A549 (cell line): ENCODE results near the gene DFFB. TPM values are rescaled to one million over a fixed set of nuclear protein-coding genes. Genes with fewer than 3 reads are reported as not detected.

Source experiments
- ATAC-seq, 2 experiments: fragments of 200-7000 bp in 1 of 2; fragments of >200 bp in 1 of 2; cut with Nextera tagmentation in 1 of 2; cut with Tn5 transposase in 1 of 2; 3 replicates each; pipeline versions ENCODE4 v1.8.0 to v1.9.1; 2018 to 2020; ENCODE audit warnings: mild to moderate bottlenecking in 1 of 2, moderate library complexity in 1 of 2
- CTCF ChIA-PET: fragments of 300-600 bp; sonication (Branson Sonifier 250); formaldehyde crosslinking; extraction: SDS; loops from one replicate; lab custom pipeline; 2021; ENCODE audit warnings: antibody characterized with exemption, inconsistent platforms; lab: Yijun Ruan, JAX
- POLR2A ChIA-PET: fragments of 350-600 bp; formaldehyde crosslinking; extraction: SDS; loops from one replicate; lab custom pipeline; 2021; ENCODE audit warnings: antibody characterized with exemption, inconsistent platforms; lab: Yijun Ruan, JAX
- DNase-seq, 2 experiments: peaks; one replicate each; pipeline versions ENCODE4 v3.0.0 to v3.0.0-alpha.2; 2011 to 2016; ENCODE audit warnings: low read depth in 1 of 2, low spot score in 1 of 2
- FAIRE-seq: peaks from 2 replicates; lab custom pipeline; 2011; peaks lifted over from hg19 to GRCh38; lab: Jason Lieb, UNC
- H3K27ac ChIP-seq, 2 experiments: fragments of >200 bp; sonication (Bioruptor Twin); formaldehyde crosslinking; 3 replicates each; pipeline ENCODE4 v1.5.1; 2016 to 2017
- H3K4me1 ChIP-seq: fragments of >200 bp; sonication (Bioruptor Twin); formaldehyde crosslinking; 3 replicates; pipeline ENCODE4 v1.6.1; 2016
- H3K4me2 ChIP-seq: fragments of >200 bp; sonication (Bioruptor Twin); formaldehyde crosslinking; 3 replicates; pipeline ENCODE4 v1.6.1; 2016
- H3K4me3 ChIP-seq: fragments of >200 bp; sonication (Bioruptor Twin); formaldehyde crosslinking; 3 replicates; pipeline ENCODE4 v1.5.1; 2016
- H3K9me3 ChIP-seq: fragments of >200 bp; sonication (Bioruptor Twin); formaldehyde crosslinking; 3 replicates; pipeline ENCODE4 v1.6.1; 2016
- ATOH8 ChIP-seq: fragments of 250-450 bp; sonication (Bioruptor Pico); IDR thresholded peaks from 2 replicates; pipeline ENCODE4 v1.5.0; 2020; ENCODE audit warnings: low read depth, mild to moderate bottlenecking, moderate library complexity
- BCL3 ChIP-seq: fragments of >200 bp; sonication (Bioruptor Twin); formaldehyde crosslinking; IDR thresholded peaks from 3 replicates; pipeline ENCODE4 v1.6.1; 2016
- CTCF ChIP-seq: fragments of >200 bp; sonication (Bioruptor Twin); formaldehyde crosslinking; IDR thresholded peaks from 3 replicates; pipeline ENCODE4 v1.5.1; 2016
- EHF ChIP-seq: fragments of 250-450 bp; sonication (Bioruptor Pico); IDR thresholded peaks from 2 replicates; pipeline ENCODE4 v1.5.0; 2020; ENCODE audit warnings: mild to moderate bottlenecking
- EHMT2 ChIP-seq: fragments of 200-600 bp; sonication (generic); IDR thresholded peaks from 2 replicates; pipeline ENCODE4 v1.6.1; 2016; ENCODE audit warnings: antibody characterized with exemption, low read depth, mild to moderate bottlenecking, moderate library complexity
- ESRRA ChIP-seq: fragments of 150-350 bp; IDR thresholded peaks from 2 replicates; pipeline ENCODE4 v1.6.1; 2014; ENCODE audit warnings: mild to moderate bottlenecking, low read length, borderline replicate concordance
- HEYL ChIP-seq: fragments of 250-450 bp; sonication (Bioruptor Pico); IDR thresholded peaks from 2 replicates; pipeline ENCODE4 v1.8.0; 2021; ENCODE audit warnings: mild to moderate bottlenecking, moderate library complexity
- JUNB ChIP-seq: fragments of >200 bp; sonication (Bioruptor Twin); formaldehyde crosslinking; IDR thresholded peaks from 2 replicates; pipeline ENCODE4 v1.6.1; 2016
- KDM1A ChIP-seq: fragments of 200-600 bp; sonication (generic); IDR thresholded peaks from 2 replicates; pipeline ENCODE4 v1.6.1; 2016; ENCODE audit warnings: low read depth, mild to moderate bottlenecking
- KDM5A ChIP-seq: fragments of 200-600 bp; sonication (generic); IDR thresholded peaks from 2 replicates; pipeline ENCODE4 v1.6.1; 2016; ENCODE audit warnings: antibody characterized with exemption, mild to moderate bottlenecking
- MAX ChIP-seq: IDR thresholded peaks from 2 replicates; pipeline ENCODE4 v1.6.1; 2012
- POLR2AphosphoS2 ChIP-seq: conservative IDR thresholded peaks from 2 replicates; pipeline ENCODE4 v1.6.1; 2012; ENCODE audit warnings: low read length, improper control_type of control experiment, inconsistent platforms
- RAD21 ChIP-seq, 2 experiments: fragments of >200 bp in 1 of 2; sonication (Bioruptor Twin) in 1 of 2; formaldehyde crosslinking in 1 of 2; IDR thresholded peaks in 1 of 2; conservative IDR thresholded peaks in 1 of 2; 2 replicates in 1 of 2; 3 replicates in 1 of 2; pipeline ENCODE4 v1.6.1; 2012 to 2018; ENCODE audit warnings: inconsistent platforms in 1 of 2
- RARB ChIP-seq: fragments of 250-450 bp; sonication (Bioruptor Pico); IDR thresholded peaks from 2 replicates; pipeline ENCODE4 v1.8.0; 2021; ENCODE audit warnings: mild to moderate bottlenecking, moderate library complexity
- SMC3 ChIP-seq: fragments of >200 bp; sonication (Bioruptor Twin); formaldehyde crosslinking; IDR thresholded peaks from 3 replicates; pipeline ENCODE4 v1.6.1; 2018; ENCODE audit warnings: inconsistent platforms
- ZC3H11A ChIP-seq: fragments of 450-650 bp; IDR thresholded peaks from 2 replicates; pipeline ENCODE4 v1.6.1; 2014; ENCODE audit warnings: antibody characterized with exemption, mild to moderate bottlenecking
- WGBS: methylation state at CpG from one replicate; pipeline ENCODE4 v1.1.6; 2017; ENCODE audit errors: missing lambda C conversion rate; 5-methylcytosine and 5-hydroxymethylcytosine counted together
- polyA plus RNA-seq, 4 experiments: library from polyadenylated mRNA; depleted of rRNA in 3 of 4; stranded (reverse); fragments of >200 nt; fragmentation: RNase III in 1 of 4; extraction: RNeasy Plus Mini Kit Qiagen cat#74134 plus additional on column Dnase treatment in 1 of 4; gene quantifications; 2 replicates in 3 of 4; 3 replicates in 1 of 4; pipeline ENCODE4 v1.2.3, GENCODE V29; 2011 to 2017
- TF ChIP-seq, protein P1 (sequence below): fragments of 150-350 bp; IDR thresholded peaks from 2 replicates; pipeline ENCODE4 v1.6.1; 2014; ENCODE audit warnings: low read depth, mild to moderate bottlenecking, low read length

The DFFB gene
- polyA plus RNA-seq, 2 of the 4 experiments (the other 2 are of a cell fraction): 2.5 to 3.7 TPM

- 42% methylated on average over 15 of the region's 30 CpGs for WGBS
- ChIA-PET POLR2A (no interaction called here), CTCF (interaction anchor here (1.0 to 1.8 kb wide), 2 partner anchors 8 to 12 kb away, joined by 3 to 4 read pairs; no protein-coding TSS in a partner anchor)
- no peak overlapping the region for H3K4me2 ChIP-seq
- FAIRE-seq: no peak
- peak overlapping the region in 1 of 2 experiments; percentile 43; a peak in 1 of 6 replicates for H3K27ac ChIP-seq
- DNase-seq: no peak
- TF ChIP-seq ESRRA: no peak
- no peak for TF ChIP-seq HEYL (CRISPR knock-in tag)
- TF ChIP-seq ATOH8: no peak
- TF ChIP-seq KDM1A: no peak
- no peak for TF ChIP-seq RARB
- no peak for TF ChIP-seq EHMT2
- TF ChIP-seq ZC3H11A: no peak
- H3K4me1 ChIP-seq: peaks cover 5% of the 10 kb centered on the region; the same call in 1 of the 3 replicates
- no peaks in the 10 kb centered on the region for H3K9me3 ChIP-seq
- no peak overlapping the region for H3K4me3 ChIP-seq
- ATAC-seq: no peak
Observed at GRCh38 chr1:3910049-3910731, 52.9 kb downstream of the DFFB start.

- no peaks in the 10 kb centered on the region for H3K9me3 ChIP-seq
- peak; percentile 70 to 74 for DNase-seq
- no peak for FAIRE-seq
- TF ChIP-seq SMC3: peak; percentile 88
- TF ChIP-seq JUNB: no peak
- peak; percentile 64 for TF ChIP-seq CTCF
- TF ChIP-seq RAD21 (conservative IDR thresholded peaks at IDR 0.05 in 1 of 2, IDR thresholded peaks at IDR 0.05 in 1 of 2): peak; percentile 91 to 92
- peaks cover 5% of the 10 kb centered on the region; the same call in 1 of the 3 replicates for H3K4me1 ChIP-seq
- WGBS: 53% methylated on average over 12 of the region's 35 CpGs
- peak; percentile 87 to 95 for ATAC-seq
- H3K4me3 ChIP-seq: no peak overlapping the region
- ChIA-PET POLR2A (no interaction called here), CTCF (interaction anchor here (0.6 to 1.8 kb wide), 10 partner anchors 8 to 1835 kb away, joined by 3 to 4 read pairs (median 3); no protein-coding TSS in a partner anchor)
- H3K4me2 ChIP-seq: peak overlapping the region; percentile 58
- peak overlapping the region in 1 of 2 experiments; percentile 71; a peak in 3 of 6 replicates for H3K27ac ChIP-seq
Observed at GRCh38 chr1:3910857-3911845, 53.9 kb downstream of the DFFB start.

- no peak for DNase-seq
- Histone ChIP-seq H3K4me2 (no peak overlapping the region), H3K4me1 (peaks cover 5% of the 10 kb centered on the region; the same call in 1 of the 3 replicates), H3K27ac (no peak overlapping the region; a peak in 1 of 6 replicates), H3K9me3 (no peaks in the 10 kb centered on the region), H3K4me3 (no peak overlapping the region)
- ATAC-seq: no peak
- POLR2A ChIA-PET: no interaction called here
- CTCF ChIA-PET: interaction anchor here (0.6 to 1.8 kb wide), 4 partner anchors 10 to 1834 kb away, joined by 3 to 4 read pairs (median 3); no protein-coding TSS in a partner anchor
- TF ChIP-seq, protein P1, sequence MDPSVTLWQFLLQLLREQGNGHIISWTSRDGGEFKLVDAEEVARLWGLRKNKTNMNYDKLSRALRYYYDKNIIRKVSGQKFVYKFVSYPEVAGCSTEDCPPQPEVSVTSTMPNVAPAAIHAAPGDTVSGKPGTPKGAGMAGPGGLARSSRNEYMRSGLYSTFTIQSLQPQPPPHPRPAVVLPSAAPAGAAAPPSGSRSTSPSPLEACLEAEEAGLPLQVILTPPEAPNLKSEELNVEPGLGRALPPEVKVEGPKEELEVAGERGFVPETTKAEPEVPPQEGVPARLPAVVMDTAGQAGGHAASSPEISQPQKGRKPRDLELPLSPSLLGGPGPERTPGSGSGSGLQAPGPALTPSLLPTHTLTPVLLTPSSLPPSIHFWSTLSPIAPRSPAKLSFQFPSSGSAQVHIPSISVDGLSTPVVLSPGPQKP: no peak
- TF ChIP-seq POLR2AphosphoS2 (no peak), EHF (CRISPR knock-in tag) (no peak), KDM5A (no peak), MAX (no peak), BCL3 (no peak), EHMT2 (no peak)
- no peak for FAIRE-seq
- 88% methylated on average over 19 of the region's 38 CpGs for WGBS
Observed at GRCh38 chr1:3911981-3912808, 54.9 kb downstream of the DFFB start.
